Measurements from ENCODE around the gene TBC1D13. TPM values are rescaled to one million over a fixed set of nuclear protein-coding genes. Genes with fewer than 3 reads are reported as not detected.
A peak's percentile ranks its signal among the peaks of the same experiment; 100 is the strongest.

Gene TBC1D13
- total and polyA plus RNA-seq, 7 experiments from 2014 or later = 18.6 to 43.5 (median 24.9) TPM

- no peaks in the 10 kb centered on the region for H3K27me3 Mint-ChIP-seq
- Histone ChIP-seq H3K27me3 (ENCODE audit: control insufficient read depth in 2 of 2, insufficient read depth in 2 of 2, low read length in 2 of 2) (no peaks in the 10 kb centered on the region), H3K36me3 (ENCODE audit: control insufficient read depth in 2 of 3, insufficient read depth in 3 of 3, low read length in 3 of 3) (peaks cover 0 to 21% (median 3%) of the 10 kb centered on the region in 3 experiments), H3K9me3 (ENCODE audit: control insufficient read depth in 2 of 3, low read length in 3 of 3) (no peaks in the 10 kb centered on the region), H3K4me1 (ENCODE audit: control insufficient read depth in 2 of 2, insufficient read depth in 2 of 2, low read length in 2 of 2) (no peaks in the 10 kb centered on the region), H3K27ac (ENCODE audit: low read depth, low read length) (peak within 1 kb of the TSS; percentile 72), H3K4me3 (ENCODE audit: low read length) (peak within 1 kb of the TSS; percentile 67)
- peaks cover 7 to 29% (median 12%) of the 10 kb centered on the region in 7 donors for H3K4me1 Mint-ChIP-seq
- peak; percentile 98 for ATAC-seq
- intact Hi-C loops (cut with micrococcal nuclease) = loop anchor here (1.0 to 5.0 kb wide), 16 partner anchors 11 to 568 kb away; partner anchors contain the start of genes DYNC2I2 (in 2 of the 2), SPOUT1 (in 2 of the 2), ZER1 (in 2 of the 2) and DOLK (in 1 of the 2)
- peaks cover 0 to 7% (median 0%) of the 10 kb centered on the region in 5 donors for H3K36me3 Mint-ChIP-seq
- ChIA-PET POLR2A (interaction anchor here (0.5 to 4.0 kb wide), 26 partner anchors 9 to 1234 kb away, joined by 3 to 38 read pairs (median 4); partner anchors contain the start of genes DYNC2I2, GOLGA2, SET and SPOUT1), CTCF (interaction anchor here (0.8 to 1.6 kb wide), 9 partner anchors 9 to 265 kb away, joined by 3 to 11 read pairs (median 3); partner anchors contain the start of genes SPOUT1 and SPTAN1)
- peak; percentile 94 to 99 (median 97) for DNase-seq
- no peaks in the 10 kb centered on the region for H3K9me3 Mint-ChIP-seq
- peak within 1 kb of the TSS; percentile 79 to 94 (median 87) for H3K27ac Mint-ChIP-seq
- peak within 1 kb of the TSS; percentile 84 to 92 (median 91) for H3K4me3 Mint-ChIP-seq
These were observed 31.2 kb downstream of the TBC1D13 start, which contains the start of gene ENDOG for GRCh38 chr9:128818099-128818838. Gene ENDOG, plus strand, starts transcription at chr9:128818500. Its CDS starts 185 bp downstream, at chr9:128818685.

GRCh38 chr9:128818839-128819715, 32.0 kb downstream of the TBC1D13 start:
- Histone ChIP-seq H3K4me3 (ENCODE audit: low read length) (peak overlapping the region; percentile 56), H3K27ac (ENCODE audit: low read depth, low read length) (peak overlapping the region; percentile 72), H3K27me3 (ENCODE audit: control insufficient read depth in 2 of 2, insufficient read depth in 2 of 2, low read length in 2 of 2) (no peaks in the 10 kb centered on the region), H3K4me1 (ENCODE audit: control insufficient read depth in 2 of 2, insufficient read depth in 2 of 2, low read length in 2 of 2) (no peaks in the 10 kb centered on the region), H3K9me3 (ENCODE audit: control insufficient read depth in 2 of 3, low read length in 3 of 3) (no peaks in the 10 kb centered on the region), H3K36me3 (ENCODE audit: control insufficient read depth in 2 of 3, insufficient read depth in 3 of 3, low read length in 3 of 3) (peaks cover 0 to 29% (median 3%) of the 10 kb centered on the region in 3 experiments)
- H3K27me3 Mint-ChIP-seq = no peaks in the 10 kb centered on the region
- peaks cover 7 to 29% (median 12%) of the 10 kb centered on the region in 7 donors for H3K4me1 Mint-ChIP-seq
- peak; percentile 46 for ATAC-seq
- peaks cover 0 to 7% (median 0%) of the 10 kb centered on the region in 5 donors for H3K36me3 Mint-ChIP-seq
- intact Hi-C loops (cut with micrococcal nuclease) = loop anchor here (1.0 to 5.0 kb wide), 16 partner anchors 10 to 569 kb away; partner anchors contain the start of genes DYNC2I2 (in 2 of the 2), SPOUT1 (in 2 of the 2), ZER1 (in 2 of the 2) and DOLK (in 1 of the 2)
- H3K27ac Mint-ChIP-seq = peak overlapping the region in 7 of 9 donors; percentile 35 to 93 (median 85)
- ChIA-PET POLR2A (interaction anchor here (0.5 to 4.0 kb wide), 15 partner anchors 8 to 1235 kb away, joined by 3 to 38 read pairs (median 5); partner anchors contain the start of genes DYNC2I2, GOLGA2, SET and SPOUT1), CTCF (interaction anchor here (0.8 to 1.6 kb wide), 7 partner anchors 8 to 170 kb away, joined by 3 to 11 read pairs (median 3); partner anchors contain the start of gene SPOUT1)
- H3K4me3 Mint-ChIP-seq = peak overlapping the region; percentile 80 to 92 (median 84)
- H3K9me3 Mint-ChIP-seq = no peaks in the 10 kb centered on the region
- peak; percentile 29 to 57 (median 49) for DNase-seq

- Histone ChIP-seq H3K27me3 (ENCODE audit: control insufficient read depth in 2 of 2, insufficient read depth in 2 of 2, low read length in 2 of 2) (no peaks in the 10 kb centered on the region), H3K36me3 (ENCODE audit: control insufficient read depth in 2 of 3, insufficient read depth in 3 of 3, low read length in 3 of 3) (peaks cover 0 to 38% (median 3%) of the 10 kb centered on the region in 3 experiments), H3K9me3 (ENCODE audit: control insufficient read depth in 2 of 3, low read length in 3 of 3) (no peaks in the 10 kb centered on the region), H3K4me3 (ENCODE audit: low read length) (no peak overlapping the region), H3K27ac (ENCODE audit: low read depth, low read length) (peak overlapping the region; percentile 9), H3K4me1 (ENCODE audit: control insufficient read depth in 2 of 2, insufficient read depth in 2 of 2, low read length in 2 of 2) (no peaks in the 10 kb centered on the region)
- no peak for ATAC-seq
- ChIA-PET POLR2A (interaction anchor here (1.0 to 4.0 kb wide), 6 partner anchors 9 to 136 kb away, joined by 3 to 38 read pairs (median 7); partner anchors contain the start of genes SET, SPOUT1 and ZER1), CTCF (interaction anchor here (0.6 kb wide), 1 partner anchor 59 kb away, joined by 3 read pairs; no protein-coding TSS in a partner anchor)
- Mint-ChIP-seq H3K27me3 (no peaks in the 10 kb centered on the region), H3K4me3 (peak overlapping the region; percentile 80 to 92 (median 84)), H3K4me1 (peaks cover 7 to 29% (median 12%) of the 10 kb centered on the region in 7 donors), H3K27ac (peak overlapping the region in 7 of 9 donors; percentile 5 to 93 (median 85)), H3K36me3 (peaks cover 0 to 7% (median 0%) of the 10 kb centered on the region in 5 donors), H3K9me3 (no peaks in the 10 kb centered on the region)
- intact Hi-C loops (cut with micrococcal nuclease) = loop anchor here (2.0 to 5.0 kb wide), 6 partner anchors 63 to 363 kb away; partner anchors contain the start of genes DOLK (in 1 of the 2), DOLPP1 (in 1 of the 2), DYNC2I2 (in 1 of the 2) and LRRC8A (in 1 of the 2)
- DNase-seq = no peak
These were observed 32.9 kb downstream of the TBC1D13 start for GRCh38 chr9:128819716-128820664.

GRCh38 chr9:128820665-128821583, 33.9 kb downstream of the TBC1D13 start:
- CTCF ChIA-PET = no interaction called here
- intact Hi-C loops (cut with micrococcal nuclease) = no loop called here

More at GRCh38 chr9:128820665-128821583, 33.9 kb downstream of the TBC1D13 start:
- H3K4me1 Mint-ChIP-seq = peaks cover 7 to 29% (median 12%) of the 10 kb centered on the region in 7 donors
- Histone ChIP-seq H3K36me3 (ENCODE audit: control insufficient read depth in 2 of 3, insufficient read depth in 3 of 3, low read length in 3 of 3) (peaks cover 5 to 46% (median 7%) of the 10 kb centered on the region in 3 experiments), H3K27me3 (ENCODE audit: control insufficient read depth in 2 of 2, insufficient read depth in 2 of 2, low read length in 2 of 2) (no peaks in the 10 kb centered on the region), H3K4me1 (ENCODE audit: control insufficient read depth in 2 of 2, insufficient read depth in 2 of 2, low read length in 2 of 2) (no peaks in the 10 kb centered on the region), H3K4me3 (ENCODE audit: low read length) (no peak overlapping the region), H3K9me3 (ENCODE audit: control insufficient read depth in 2 of 3, low read length in 3 of 3) (no peaks in the 10 kb centered on the region), H3K27ac (ENCODE audit: low read depth, low read length) (peak overlapping the region; percentile 9)
- DNase-seq = peak in 1 of 9 donors; percentile 6
- peaks cover 0 to 10% (median 0%) of the 10 kb centered on the region in 5 donors for H3K36me3 Mint-ChIP-seq
- ATAC-seq = no peak
- peak overlapping the region in 7 of 10 donors; percentile 4 to 84 (median 80) for H3K4me3 Mint-ChIP-seq
- no peaks in the 10 kb centered on the region for H3K9me3 Mint-ChIP-seq
- H3K27me3 Mint-ChIP-seq = no peaks in the 10 kb centered on the region
- peak overlapping the region in 4 of 9 donors; percentile 14 to 65 (median 17) for H3K27ac Mint-ChIP-seq
- POLR2A ChIA-PET = interaction anchor here (0.5 to 4.0 kb wide), 6 partner anchors 9 to 820 kb away, joined by 3 to 38 read pairs (median 4); partner anchors contain the start of genes SET, SPOUT1 and ZER1
